ENCODE results near the gene U2AF2.

DNA sequence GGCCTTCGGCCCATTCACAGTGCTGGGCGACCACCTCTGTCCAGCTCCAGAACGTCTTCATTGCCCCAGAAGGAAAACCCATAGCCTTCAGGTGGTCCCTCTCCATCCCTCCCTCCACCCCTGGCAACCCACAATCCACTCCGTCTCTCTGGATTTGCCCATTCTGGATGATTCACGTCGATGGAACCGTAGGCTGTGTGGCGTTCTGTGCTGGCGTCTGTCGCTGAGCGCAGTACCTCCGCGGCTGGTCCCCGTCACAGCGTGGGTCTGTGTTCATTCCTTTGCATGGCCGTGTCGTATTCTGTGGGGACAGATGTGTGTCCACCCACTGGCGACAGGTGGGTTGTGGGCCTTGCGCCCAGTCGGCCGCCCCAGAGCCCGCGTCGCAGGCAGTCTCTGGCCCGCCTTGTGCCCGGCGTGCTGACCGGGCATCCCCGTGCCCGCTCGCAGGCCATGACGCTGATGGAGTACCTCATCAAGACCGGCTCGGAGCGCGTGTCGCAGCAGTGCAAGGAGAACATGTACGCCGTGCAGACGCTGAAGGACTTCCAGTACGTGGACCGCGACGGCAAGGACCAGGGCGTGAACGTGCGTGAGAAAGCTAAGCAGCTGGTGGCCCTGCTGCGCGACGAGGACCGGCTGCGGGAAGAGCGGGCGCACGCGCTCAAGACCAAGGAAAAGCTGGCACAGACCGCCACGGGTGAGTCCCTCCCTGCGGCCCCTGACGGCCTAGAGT lies 30.3 kb downstream of the U2AF2 start:
- TF ChIP-seq POLR2AphosphoS5 (IDR thresholded peaks at IDR 0.05; ENCODE audit: insufficient read depth in 1 of 2, low read depth in 1 of 2) (no peak), POLR2A (IDR thresholded peaks at IDR 0.05) (no peak)
- TF ChIP-seq, protein P1, sequence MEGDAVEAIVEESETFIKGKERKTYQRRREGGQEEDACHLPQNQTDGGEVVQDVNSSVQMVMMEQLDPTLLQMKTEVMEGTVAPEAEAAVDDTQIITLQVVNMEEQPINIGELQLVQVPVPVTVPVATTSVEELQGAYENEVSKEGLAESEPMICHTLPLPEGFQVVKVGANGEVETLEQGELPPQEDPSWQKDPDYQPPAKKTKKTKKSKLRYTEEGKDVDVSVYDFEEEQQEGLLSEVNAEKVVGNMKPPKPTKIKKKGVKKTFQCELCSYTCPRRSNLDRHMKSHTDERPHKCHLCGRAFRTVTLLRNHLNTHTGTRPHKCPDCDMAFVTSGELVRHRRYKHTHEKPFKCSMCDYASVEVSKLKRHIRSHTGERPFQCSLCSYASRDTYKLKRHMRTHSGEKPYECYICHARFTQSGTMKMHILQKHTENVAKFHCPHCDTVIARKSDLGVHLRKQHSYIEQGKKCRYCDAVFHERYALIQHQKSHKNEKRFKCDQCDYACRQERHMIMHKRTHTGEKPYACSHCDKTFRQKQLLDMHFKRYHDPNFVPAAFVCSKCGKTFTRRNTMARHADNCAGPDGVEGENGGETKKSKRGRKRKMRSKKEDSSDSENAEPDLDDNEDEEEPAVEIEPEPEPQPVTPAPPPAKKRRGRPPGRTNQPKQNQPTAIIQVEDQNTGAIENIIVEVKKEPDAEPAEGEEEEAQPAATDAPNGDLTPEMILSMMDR (IDR thresholded peaks at IDR 0.05), result no peak

Measured in vagina (tissue), 2 donors.